Mesenteric fat pad (tissue), 1 donor: ENCODE measurements around the gene SRPK1. TPM values are rescaled to one million over a fixed set of nuclear protein-coding genes. Genes with fewer than 3 reads are reported as not detected.

ENCODE experiments used
- DNase-seq: peaks from one replicate; pipeline ENCODE4 v3.0.0-alpha.2; 2020; ENCODE audit warnings: low spot score
- total RNA-seq: library from RNA; stranded (reverse); fragmentation: NEBNext Ultra II Directional; extraction: Animal tissue kit (Norgen Biotek cat#: 25700); gene quantifications from one replicate; pipeline ENCODE4 v1.2.1, GENCODE V29; 2021
- donor health status: DM: yes; HTN: yes; CAD: no.

Gene SRPK1
- total RNA-seq, 1 donor from 2014 or later = 32.9 TPM

- no peak for DNase-seq
These were observed 96.2 kb downstream of the SRPK1 start for GRCh38 chr6:35824552-35825192.

GRCh38 chr6:35823601-35824000 lies 97.3 kb downstream of the SRPK1 start:
- DNase-seq = no peak

GRCh38 chr6:35817515-35817914 lies 103.4 kb downstream of the SRPK1 start:
- DNase-seq = no peak

DNA sequence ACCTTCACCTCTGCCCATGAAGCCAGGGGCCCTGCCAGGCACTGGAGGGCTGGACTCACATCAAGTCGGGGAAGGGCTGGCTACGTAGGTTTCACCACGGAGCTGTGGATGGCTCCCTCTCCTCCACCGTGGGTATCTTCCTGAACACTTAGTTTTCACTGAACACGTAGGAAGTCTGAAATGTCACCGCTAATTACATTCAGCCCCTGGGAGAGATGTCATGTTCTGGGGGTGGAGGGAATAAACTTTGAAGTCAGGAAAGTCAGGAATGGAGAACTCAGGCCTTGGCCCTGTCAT lies 109.3 kb downstream of the SRPK1 start:
- no peak for DNase-seq

GRCh38 chr6:35810971-35811698 lies 109.8 kb downstream of the SRPK1 start:
- peak; percentile 85 for DNase-seq

DNA sequence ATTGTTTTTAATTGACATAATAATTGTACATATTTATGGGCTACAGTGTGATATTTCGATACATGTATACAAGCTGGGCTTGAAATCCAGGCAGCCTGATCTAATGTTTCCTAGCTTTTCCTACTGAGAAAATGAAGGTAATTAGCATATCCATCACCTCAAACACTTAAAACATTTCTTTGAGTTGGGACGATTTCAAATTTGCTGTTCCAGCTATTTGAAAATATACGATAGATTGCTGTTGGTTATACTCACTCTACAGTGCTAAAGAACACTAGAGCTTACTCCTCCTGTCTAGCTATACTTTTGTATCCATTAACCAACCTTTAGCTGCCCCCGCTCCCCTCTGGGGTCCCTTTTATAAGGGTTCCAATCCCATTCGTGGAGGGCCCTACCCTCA lies 111.1 kb downstream of the SRPK1 start:
- DNase-seq = peak; percentile 5

GRCh38 chr6:35808688-35809087 lies 112.2 kb downstream of the SRPK1 start:
- no peak for DNase-seq

GRCh38 chr6:35804996-35805736 lies 115.7 kb downstream of the SRPK1 start, which contains the start of gene LHFPL5:
Gene LHFPL5, plus strand, starts transcription at chr6:35805352. Its CDS starts 319 bp downstream, at chr6:35805671.
- no peak for DNase-seq

DNA sequence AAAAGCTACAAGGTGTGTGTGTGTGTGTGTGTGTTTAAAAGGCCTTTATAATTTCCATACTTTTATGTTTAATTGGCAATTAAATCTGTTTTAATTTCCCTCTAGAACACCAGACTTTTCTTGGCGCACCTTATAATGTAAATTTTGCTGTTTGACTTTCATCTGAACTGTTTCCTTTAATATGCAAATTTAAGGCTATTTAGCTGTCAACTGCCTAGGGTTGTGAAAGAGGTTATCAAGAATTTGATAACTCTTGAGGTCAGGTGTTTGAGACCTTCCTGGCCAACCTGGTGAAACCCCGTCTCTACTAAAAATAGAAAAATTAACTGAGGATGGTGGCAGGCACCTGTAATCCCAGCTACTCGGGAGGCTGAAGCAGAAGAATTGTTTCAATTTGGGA lies 119.8 kb downstream of the SRPK1 start:
- DNase-seq = no peak

DNA sequence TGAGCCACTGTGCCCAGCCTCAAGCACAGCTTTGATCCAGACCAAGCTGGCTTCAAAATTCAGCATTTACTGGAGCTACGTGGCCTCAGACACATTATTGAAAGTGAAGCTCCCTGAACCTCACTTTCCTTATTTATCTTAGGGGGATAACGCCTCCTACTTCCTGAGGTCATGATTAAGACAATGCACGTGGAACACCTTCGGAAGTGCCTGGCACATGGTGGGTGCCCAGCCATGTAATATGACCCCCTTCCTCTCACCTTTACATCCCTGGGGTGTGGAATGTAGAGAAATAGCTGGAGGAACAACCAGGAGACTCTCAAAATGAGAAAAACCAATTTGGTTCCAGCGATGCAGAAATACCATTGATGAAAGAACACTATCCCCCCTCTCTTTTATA lies 122.2 kb downstream of the SRPK1 start:
- no peak for DNase-seq

GRCh38 chr6:35797837-35798526 lies 122.9 kb downstream of the SRPK1 start:
- no peak for DNase-seq

DNA sequence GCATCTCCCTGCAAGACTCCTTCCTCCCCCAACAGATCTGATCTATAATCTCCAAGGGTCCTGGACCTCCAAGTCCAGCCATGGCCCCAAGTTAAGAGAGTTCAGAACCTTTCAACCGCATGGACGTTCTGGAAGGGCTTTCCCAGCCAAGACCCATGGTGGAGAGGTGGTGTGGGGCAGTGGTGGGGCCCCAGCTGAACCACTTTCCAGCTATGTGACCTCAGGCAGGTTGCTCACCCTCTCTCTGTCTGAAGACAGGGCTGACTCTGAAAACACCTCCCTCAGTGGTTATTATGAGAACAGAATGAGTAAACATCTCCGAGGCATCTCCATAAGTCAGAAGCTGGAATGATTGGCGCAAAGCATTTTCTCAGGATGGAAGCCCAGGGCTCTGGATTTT lies 124.7 kb downstream of the SRPK1 start:
- no peak for DNase-seq

DNA sequence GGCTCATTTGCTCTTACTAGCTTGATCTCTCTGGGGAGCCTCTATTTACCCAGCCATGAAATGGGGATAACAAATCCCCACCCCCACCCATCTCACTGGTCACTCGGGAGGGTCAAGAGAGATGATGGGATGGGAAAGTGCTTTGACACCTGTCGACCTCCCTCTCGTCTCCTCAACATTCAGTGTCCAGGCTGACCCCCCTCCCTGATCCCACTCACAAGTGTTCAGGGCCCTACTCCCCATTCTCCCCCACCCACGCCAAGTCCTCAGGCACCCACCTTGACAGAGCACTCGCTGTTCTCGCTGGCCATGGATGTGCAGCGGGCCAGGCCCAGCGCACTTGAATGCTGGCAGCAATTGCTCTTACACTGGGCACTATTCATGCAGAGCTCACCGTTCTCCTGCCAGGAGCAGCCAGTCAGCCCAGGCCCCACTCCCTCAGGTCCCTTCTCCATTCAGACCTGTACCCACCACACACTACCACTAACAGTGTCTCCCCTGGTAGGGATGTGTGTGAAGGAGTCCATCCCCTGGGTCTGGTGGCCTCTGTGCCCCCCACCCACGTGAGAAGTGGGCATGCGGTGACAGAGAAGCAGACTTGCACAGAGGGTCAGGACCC lies 125.3 kb downstream of the SRPK1 start:
- no peak for DNase-seq

GRCh38 chr6:35794536-35795452 lies 126.1 kb downstream of the SRPK1 start:
- DNase-seq = no peak

- no peak for DNase-seq
These were observed 130.2 kb downstream of the SRPK1 start for GRCh38 chr6:35790683-35791082.

DNA sequence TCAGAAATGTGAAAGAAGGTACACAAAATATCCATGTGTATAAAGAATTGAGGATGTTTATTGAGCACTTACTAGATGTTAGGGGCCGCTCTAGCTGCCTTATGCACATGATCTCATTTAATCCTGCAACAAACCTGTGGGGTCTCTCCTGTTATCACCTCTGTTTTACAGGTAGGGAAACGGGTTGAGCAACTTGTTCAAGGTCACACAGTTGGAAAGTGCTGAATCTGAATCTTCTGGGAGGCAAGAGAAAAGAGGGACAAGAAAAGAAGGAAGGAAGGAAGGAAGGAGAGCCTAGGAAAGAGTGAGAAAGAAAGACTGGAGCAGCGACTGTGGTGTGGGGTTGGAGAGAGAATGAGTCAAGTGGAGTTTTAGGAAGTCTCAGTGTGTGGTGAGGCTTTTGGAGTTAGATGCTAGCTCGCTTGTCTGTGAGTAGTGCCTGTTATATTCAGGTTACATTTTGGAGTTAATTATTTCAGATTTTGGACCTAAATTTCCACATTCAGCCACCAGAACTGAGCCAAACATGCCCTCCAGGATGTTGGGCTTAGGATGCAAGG lies 132.4 kb downstream of the SRPK1 start:
- DNase-seq = no peak

GRCh38 chr6:35787266-35788218 lies 133.4 kb downstream of the SRPK1 start:
- no peak for DNase-seq

DNA sequence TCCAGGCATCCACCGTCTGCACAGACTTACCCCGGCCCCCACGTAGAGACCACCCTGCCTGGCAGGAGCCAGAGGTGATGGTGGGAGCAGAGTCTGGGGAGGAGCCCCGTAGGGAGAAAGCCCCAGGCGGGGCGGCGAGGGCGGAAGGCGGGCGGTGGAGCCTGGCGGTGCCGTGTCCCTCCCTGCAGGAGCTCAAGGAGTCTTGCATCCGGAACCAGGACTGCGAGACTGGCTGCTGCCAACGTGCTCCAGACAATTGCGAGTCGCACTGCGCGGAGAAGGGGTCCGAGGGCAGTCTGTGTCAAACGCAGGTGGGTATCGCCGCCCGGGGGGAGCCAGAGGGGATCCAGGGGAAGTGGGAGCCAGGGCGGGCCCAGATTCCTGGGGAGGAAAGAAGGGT lies 134.1 kb downstream of the SRPK1 start:
- DNase-seq = no peak

DNA sequence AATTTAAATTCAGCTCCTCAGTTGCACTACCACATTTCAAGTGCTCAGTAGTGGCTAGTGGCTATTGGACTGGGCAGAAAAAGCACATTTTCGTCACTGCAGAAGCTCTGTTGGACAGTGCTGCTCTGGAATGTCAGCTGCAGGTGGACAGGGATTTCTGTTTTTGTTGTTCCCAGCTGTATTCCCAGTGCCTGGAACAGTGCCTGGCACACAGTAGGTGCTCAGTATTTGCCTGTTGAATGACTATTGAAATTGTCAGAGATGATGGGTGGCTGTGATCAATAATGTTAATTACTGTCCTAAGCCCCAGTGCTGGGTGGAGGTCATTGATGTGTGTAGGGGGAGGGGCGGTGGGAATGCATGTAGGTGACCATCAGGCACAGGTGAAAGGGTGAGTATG lies 134.6 kb downstream of the SRPK1 start:
- DNase-seq = no peak
